ENCODE measurements around the gene RXRA.

The RXRA gene

DNA sequence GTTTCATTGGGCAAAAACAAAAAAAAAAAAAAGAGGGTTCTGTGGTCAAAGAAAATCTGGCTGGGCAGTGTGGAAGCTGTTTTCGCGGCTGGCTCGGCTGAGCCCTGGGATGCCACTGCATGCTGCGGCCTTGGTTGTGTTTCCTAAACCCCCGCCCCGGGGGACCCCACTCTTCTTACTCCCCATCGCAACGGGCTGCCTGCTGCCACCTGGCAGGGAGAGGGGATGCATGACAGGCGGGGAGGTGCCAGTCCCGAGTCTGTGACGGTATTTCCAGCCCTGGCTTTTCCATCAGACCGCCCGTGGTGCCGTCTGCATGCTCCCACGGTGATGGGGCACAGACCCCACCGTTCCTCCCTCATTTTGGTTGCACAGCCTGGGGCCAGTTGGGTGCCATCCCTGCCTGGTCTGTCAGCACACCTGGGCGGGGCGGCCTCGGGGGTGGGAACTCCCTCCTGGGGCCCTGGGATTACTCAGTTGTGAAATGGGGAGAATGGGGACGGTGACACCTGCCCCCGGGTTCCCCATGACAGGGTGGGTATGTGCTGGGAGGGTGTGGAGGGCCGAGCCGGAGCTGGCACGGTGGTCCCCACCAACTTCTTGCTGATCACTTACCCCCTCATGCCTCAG lies 101.0 kb downstream of the RXRA start:
- Histone ChIP-seq H3K4me1 (ENCODE audit: control insufficient read depth in 2 of 2, insufficient read depth in 2 of 2, low read length in 2 of 2) (peaks cover 4 to 6% of the 10 kb centered on the region in 2 donors), H3K27ac (ENCODE audit: low read depth in 2 of 2, low read length in 2 of 2) (no peak overlapping the region), H3K9me3 (ENCODE audit: control insufficient read depth in 2 of 2, low read length in 2 of 2) (no peaks in the 10 kb centered on the region), H3K36me3 (ENCODE audit: control insufficient read depth in 2 of 2, insufficient read depth in 2 of 2, low read length in 2 of 2) (peaks cover 17 to 21% of the 10 kb centered on the region in 2 donors), H3K4me3 (ENCODE audit: low read length in 2 of 2) (no peak overlapping the region), H3K27me3 (ENCODE audit: control insufficient read depth in 2 of 2, insufficient read depth in 2 of 2, low read length in 2 of 2) (no peaks in the 10 kb centered on the region), H3K9ac (ENCODE audit: low read depth in 1 of 2, low read length in 2 of 2) (no peak overlapping the region)

DNA sequence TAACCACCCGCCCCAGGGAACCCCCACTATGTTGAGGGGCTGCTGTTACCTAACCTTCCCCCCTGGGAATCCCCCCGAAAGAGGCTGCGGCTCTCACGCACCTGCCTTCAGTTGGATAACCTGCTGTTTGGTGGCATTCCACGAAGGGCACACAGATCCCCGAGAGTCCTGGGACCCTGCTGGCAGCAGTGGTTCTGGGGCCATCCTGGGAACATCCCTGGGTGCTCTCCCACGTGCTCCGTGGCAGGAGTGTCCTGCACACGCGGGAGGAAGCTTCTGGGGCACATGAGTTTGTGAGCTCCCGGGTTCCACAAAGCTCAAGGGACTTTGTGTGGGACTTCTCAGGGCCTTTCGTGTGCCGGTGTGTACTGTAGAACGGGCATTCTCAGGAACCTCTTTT lies 102.3 kb downstream of the RXRA start:
- no peak overlapping the region for H3K27ac ChIP-seq (ENCODE audit: low read depth in 2 of 2, low read length in 2 of 2)
- H3K9ac ChIP-seq (ENCODE audit: low read depth in 1 of 2, low read length in 2 of 2): no peak overlapping the region
- no peak overlapping the region for H3K4me3 ChIP-seq (ENCODE audit: low read length in 2 of 2)
- H3K9me3 ChIP-seq (ENCODE audit: control insufficient read depth in 2 of 2, low read length in 2 of 2): no peaks in the 10 kb centered on the region
- H3K36me3 ChIP-seq (ENCODE audit: control insufficient read depth in 2 of 2, insufficient read depth in 2 of 2, low read length in 2 of 2): peaks cover 17 to 21% of the 10 kb centered on the region in 2 donors
- H3K4me1 ChIP-seq (ENCODE audit: control insufficient read depth in 2 of 2, insufficient read depth in 2 of 2, low read length in 2 of 2): peaks cover 0 to 3% of the 10 kb centered on the region in 2 donors
- H3K27me3 ChIP-seq (ENCODE audit: control insufficient read depth in 2 of 2, insufficient read depth in 2 of 2, low read length in 2 of 2): no peaks in the 10 kb centered on the region

DNA sequence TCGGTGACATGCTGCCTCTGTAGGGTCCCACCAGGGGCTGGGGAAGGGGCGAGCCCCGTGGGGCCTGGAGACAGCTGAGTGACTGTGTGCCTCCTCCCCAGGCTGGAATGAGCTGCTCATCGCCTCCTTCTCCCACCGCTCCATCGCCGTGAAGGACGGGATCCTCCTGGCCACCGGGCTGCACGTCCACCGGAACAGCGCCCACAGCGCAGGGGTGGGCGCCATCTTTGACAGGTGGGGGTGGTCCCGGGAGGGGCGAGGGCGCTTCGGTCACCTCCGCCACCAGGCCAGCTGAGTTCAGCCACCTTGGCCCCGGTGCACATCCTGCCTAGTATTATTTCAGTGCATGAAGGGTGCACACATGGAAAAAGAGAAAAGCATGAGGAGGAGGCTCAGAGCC lies 102.8 kb downstream of the RXRA start:
- Histone ChIP-seq H3K9ac (ENCODE audit: low read depth in 1 of 2, low read length in 2 of 2) (no peak overlapping the region), H3K27ac (ENCODE audit: low read depth in 2 of 2, low read length in 2 of 2) (no peak overlapping the region), H3K4me1 (ENCODE audit: control insufficient read depth in 2 of 2, insufficient read depth in 2 of 2, low read length in 2 of 2) (peaks cover 2 to 3% of the 10 kb centered on the region in 2 donors), H3K4me3 (ENCODE audit: low read length in 2 of 2) (no peak overlapping the region), H3K9me3 (ENCODE audit: control insufficient read depth in 2 of 2, low read length in 2 of 2) (no peaks in the 10 kb centered on the region), H3K36me3 (ENCODE audit: control insufficient read depth in 2 of 2, insufficient read depth in 2 of 2, low read length in 2 of 2) (peaks cover 17 to 20% of the 10 kb centered on the region in 2 donors), H3K27me3 (ENCODE audit: control insufficient read depth in 2 of 2, insufficient read depth in 2 of 2, low read length in 2 of 2) (no peaks in the 10 kb centered on the region)

DNA sequence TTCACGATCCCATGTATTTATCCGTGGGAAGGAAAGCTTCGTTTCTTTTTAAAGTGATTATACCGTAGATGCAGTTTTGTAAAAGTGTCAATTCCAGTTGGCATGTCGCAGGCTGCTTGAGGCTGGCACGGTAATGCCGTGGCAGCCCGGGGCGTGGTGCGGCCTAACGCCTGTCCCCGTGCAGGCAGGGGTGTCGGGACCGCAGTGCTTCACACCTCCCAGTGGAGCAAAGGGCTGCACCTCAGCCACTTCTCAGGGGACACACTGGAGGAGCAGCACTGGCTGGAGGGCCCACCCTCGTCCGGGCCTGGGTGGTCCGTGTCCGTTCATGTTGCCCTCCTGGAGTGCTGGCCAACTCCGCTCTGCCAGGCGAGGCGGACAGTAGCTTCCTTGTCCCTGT lies 103.2 kb downstream of the RXRA start:
- peaks cover 17 to 20% of the 10 kb centered on the region in 2 donors for H3K36me3 ChIP-seq (ENCODE audit: control insufficient read depth in 2 of 2, insufficient read depth in 2 of 2, low read length in 2 of 2)
- no peak overlapping the region for H3K27ac ChIP-seq (ENCODE audit: low read depth in 2 of 2, low read length in 2 of 2)
- no peak overlapping the region for H3K4me3 ChIP-seq (ENCODE audit: low read length in 2 of 2)
- no peak overlapping the region for H3K9ac ChIP-seq (ENCODE audit: low read depth in 1 of 2, low read length in 2 of 2)
- no peaks in the 10 kb centered on the region for H3K27me3 ChIP-seq (ENCODE audit: control insufficient read depth in 2 of 2, insufficient read depth in 2 of 2, low read length in 2 of 2)
- H3K4me1 ChIP-seq (ENCODE audit: control insufficient read depth in 2 of 2, insufficient read depth in 2 of 2, low read length in 2 of 2): peaks cover 3 to 6% of the 10 kb centered on the region in 2 donors
- no peaks in the 10 kb centered on the region for H3K9me3 ChIP-seq (ENCODE audit: control insufficient read depth in 2 of 2, low read length in 2 of 2)

GRCh38 chr9:134431095-134431494 lies 104.8 kb downstream of the RXRA start:
- Histone ChIP-seq H3K4me3 (ENCODE audit: low read length in 2 of 2) (no peak overlapping the region), H3K9ac (ENCODE audit: low read depth in 1 of 2, low read length in 2 of 2) (no peak overlapping the region), H3K4me1 (ENCODE audit: control insufficient read depth in 2 of 2, insufficient read depth in 2 of 2, low read length in 2 of 2) (peaks cover 10 to 15% of the 10 kb centered on the region in 2 donors), H3K9me3 (ENCODE audit: control insufficient read depth in 2 of 2, low read length in 2 of 2) (no peaks in the 10 kb centered on the region), H3K36me3 (ENCODE audit: control insufficient read depth in 2 of 2, insufficient read depth in 2 of 2, low read length in 2 of 2) (peaks cover 12 to 18% of the 10 kb centered on the region in 2 donors), H3K27ac (ENCODE audit: low read depth in 2 of 2, low read length in 2 of 2) (no peak overlapping the region), H3K27me3 (ENCODE audit: control insufficient read depth in 2 of 2, insufficient read depth in 2 of 2, low read length in 2 of 2) (no peaks in the 10 kb centered on the region)

DNA sequence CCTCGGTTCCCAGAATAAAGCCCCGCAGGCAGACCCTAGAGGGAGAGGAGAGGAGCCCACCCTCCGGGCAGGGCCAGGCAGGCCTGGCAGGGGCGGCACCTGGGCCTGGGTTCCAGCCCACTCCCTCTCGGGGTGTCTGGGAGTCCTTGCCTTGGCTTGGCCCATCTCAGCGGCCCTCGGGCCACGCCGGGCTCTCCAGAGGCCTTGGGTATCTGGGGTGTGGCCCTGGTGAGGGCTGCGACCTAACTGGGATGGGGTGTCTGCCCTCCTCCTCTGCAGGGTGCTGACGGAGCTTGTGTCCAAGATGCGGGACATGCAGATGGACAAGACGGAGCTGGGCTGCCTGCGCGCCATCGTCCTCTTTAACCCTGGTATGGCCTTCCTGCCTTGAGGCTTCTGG lies 105.4 kb downstream of the RXRA start:
- H3K4me3 ChIP-seq (ENCODE audit: low read length in 2 of 2): no peak overlapping the region
- H3K9me3 ChIP-seq (ENCODE audit: control insufficient read depth in 2 of 2, low read length in 2 of 2): no peaks in the 10 kb centered on the region
- H3K4me1 ChIP-seq (ENCODE audit: control insufficient read depth in 2 of 2, insufficient read depth in 2 of 2, low read length in 2 of 2): peaks cover 10 to 17% of the 10 kb centered on the region in 2 donors
- no peaks in the 10 kb centered on the region for H3K27me3 ChIP-seq (ENCODE audit: control insufficient read depth in 2 of 2, insufficient read depth in 2 of 2, low read length in 2 of 2)
- no peak overlapping the region for H3K9ac ChIP-seq (ENCODE audit: low read depth in 1 of 2, low read length in 2 of 2)
- no peak overlapping the region for H3K27ac ChIP-seq (ENCODE audit: low read depth in 2 of 2, low read length in 2 of 2)
- peaks cover 16 to 22% of the 10 kb centered on the region in 2 donors for H3K36me3 ChIP-seq (ENCODE audit: control insufficient read depth in 2 of 2, insufficient read depth in 2 of 2, low read length in 2 of 2)

GRCh38 chr9:134432471-134432870 lies 106.2 kb downstream of the RXRA start:
- Histone ChIP-seq H3K9me3 (ENCODE audit: control insufficient read depth in 2 of 2, low read length in 2 of 2) (no peaks in the 10 kb centered on the region), H3K4me1 (ENCODE audit: control insufficient read depth in 2 of 2, insufficient read depth in 2 of 2, low read length in 2 of 2) (peaks cover 10 to 17% of the 10 kb centered on the region in 2 donors), H3K27me3 (ENCODE audit: control insufficient read depth in 2 of 2, insufficient read depth in 2 of 2, low read length in 2 of 2) (no peaks in the 10 kb centered on the region), H3K27ac (ENCODE audit: low read depth in 2 of 2, low read length in 2 of 2) (no peak overlapping the region), H3K36me3 (ENCODE audit: control insufficient read depth in 2 of 2, insufficient read depth in 2 of 2, low read length in 2 of 2) (peaks cover 17 to 25% of the 10 kb centered on the region in 2 donors), H3K9ac (ENCODE audit: low read depth in 1 of 2, low read length in 2 of 2) (no peak overlapping the region), H3K4me3 (ENCODE audit: low read length in 2 of 2) (no peak overlapping the region)

GRCh38 chr9:134433101-134433500 lies 106.8 kb downstream of the RXRA start:
- no peak overlapping the region for H3K27ac ChIP-seq (ENCODE audit: low read depth in 2 of 2, low read length in 2 of 2)
- peaks cover 17 to 25% of the 10 kb centered on the region in 2 donors for H3K36me3 ChIP-seq (ENCODE audit: control insufficient read depth in 2 of 2, insufficient read depth in 2 of 2, low read length in 2 of 2)
- H3K27me3 ChIP-seq (ENCODE audit: control insufficient read depth in 2 of 2, insufficient read depth in 2 of 2, low read length in 2 of 2): no peaks in the 10 kb centered on the region
- no peak overlapping the region for H3K4me3 ChIP-seq (ENCODE audit: low read length in 2 of 2)
- no peaks in the 10 kb centered on the region for H3K9me3 ChIP-seq (ENCODE audit: control insufficient read depth in 2 of 2, low read length in 2 of 2)
- no peak overlapping the region for H3K9ac ChIP-seq (ENCODE audit: low read depth in 1 of 2, low read length in 2 of 2)
- peaks cover 10 to 17% of the 10 kb centered on the region in 2 donors for H3K4me1 ChIP-seq (ENCODE audit: control insufficient read depth in 2 of 2, insufficient read depth in 2 of 2, low read length in 2 of 2)

GRCh38 chr9:134433909-134434882 lies 107.9 kb downstream of the RXRA start:
- Histone ChIP-seq H3K4me3 (ENCODE audit: low read length in 2 of 2) (no peak overlapping the region), H3K4me1 (ENCODE audit: control insufficient read depth in 2 of 2, insufficient read depth in 2 of 2, low read length in 2 of 2) (peaks cover 10 to 17% of the 10 kb centered on the region in 2 donors), H3K9me3 (ENCODE audit: control insufficient read depth in 2 of 2, low read length in 2 of 2) (no peaks in the 10 kb centered on the region), H3K27ac (ENCODE audit: low read depth in 2 of 2, low read length in 2 of 2) (peak overlapping the region; percentile 74 to 82), H3K27me3 (ENCODE audit: control insufficient read depth in 2 of 2, insufficient read depth in 2 of 2, low read length in 2 of 2) (no peaks in the 10 kb centered on the region), H3K36me3 (ENCODE audit: control insufficient read depth in 2 of 2, insufficient read depth in 2 of 2, low read length in 2 of 2) (peaks cover 15 to 24% of the 10 kb centered on the region in 2 donors), H3K9ac (ENCODE audit: low read depth in 1 of 2, low read length in 2 of 2) (no peak overlapping the region)

- peaks cover 10 to 17% of the 10 kb centered on the region in 2 donors for H3K4me1 ChIP-seq (ENCODE audit: control insufficient read depth in 2 of 2, insufficient read depth in 2 of 2, low read length in 2 of 2)
- H3K9me3 ChIP-seq (ENCODE audit: control insufficient read depth in 2 of 2, low read length in 2 of 2): no peaks in the 10 kb centered on the region
- no peak overlapping the region for H3K4me3 ChIP-seq (ENCODE audit: low read length in 2 of 2)
- peaks cover 11 to 19% of the 10 kb centered on the region in 2 donors for H3K36me3 ChIP-seq (ENCODE audit: control insufficient read depth in 2 of 2, insufficient read depth in 2 of 2, low read length in 2 of 2)
- H3K9ac ChIP-seq (ENCODE audit: low read depth in 1 of 2, low read length in 2 of 2): no peak overlapping the region
- no peaks in the 10 kb centered on the region for H3K27me3 ChIP-seq (ENCODE audit: control insufficient read depth in 2 of 2, insufficient read depth in 2 of 2, low read length in 2 of 2)
- H3K27ac ChIP-seq (ENCODE audit: low read depth in 2 of 2, low read length in 2 of 2): peak overlapping the region; percentile 74 to 82
Observed at GRCh38 chr9:134434894-134435506, 108.7 kb downstream of the RXRA start.
